Measurements from ENCODE around the gene USP16.
A peak's percentile ranks its signal among the peaks of the same experiment; 100 is the strongest.

USP16 gene

DNA sequence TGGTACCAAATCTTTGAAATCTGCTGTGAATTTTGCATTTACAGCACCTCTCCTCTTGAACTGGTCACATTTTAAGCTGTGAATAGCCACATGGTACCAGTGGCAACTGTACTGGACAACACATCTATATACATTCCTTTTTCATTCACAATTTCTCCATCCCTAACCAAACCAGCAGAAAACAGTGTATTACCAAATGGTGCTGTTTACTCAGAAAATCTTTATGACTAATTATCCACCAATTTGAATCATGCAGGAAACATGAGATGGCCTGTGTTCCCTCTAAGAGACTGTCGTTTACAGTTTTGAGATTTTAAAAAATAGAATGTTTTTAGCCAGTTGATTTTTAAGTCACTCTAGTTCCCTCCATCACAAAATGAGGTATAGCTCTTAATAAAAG, 66.6 kb downstream of the USP16 start:
- Mint-ChIP-seq H3K4me1 (no peaks in the 10 kb centered on the region), H3K4me3 (no peak overlapping the region), H3K27ac (no peak overlapping the region), H3K27me3 (no peaks in the 10 kb centered on the region), H3K9me3 (no peaks in the 10 kb centered on the region)
- DNase-seq (no peak), ATAC-seq (no peak)

DNA sequence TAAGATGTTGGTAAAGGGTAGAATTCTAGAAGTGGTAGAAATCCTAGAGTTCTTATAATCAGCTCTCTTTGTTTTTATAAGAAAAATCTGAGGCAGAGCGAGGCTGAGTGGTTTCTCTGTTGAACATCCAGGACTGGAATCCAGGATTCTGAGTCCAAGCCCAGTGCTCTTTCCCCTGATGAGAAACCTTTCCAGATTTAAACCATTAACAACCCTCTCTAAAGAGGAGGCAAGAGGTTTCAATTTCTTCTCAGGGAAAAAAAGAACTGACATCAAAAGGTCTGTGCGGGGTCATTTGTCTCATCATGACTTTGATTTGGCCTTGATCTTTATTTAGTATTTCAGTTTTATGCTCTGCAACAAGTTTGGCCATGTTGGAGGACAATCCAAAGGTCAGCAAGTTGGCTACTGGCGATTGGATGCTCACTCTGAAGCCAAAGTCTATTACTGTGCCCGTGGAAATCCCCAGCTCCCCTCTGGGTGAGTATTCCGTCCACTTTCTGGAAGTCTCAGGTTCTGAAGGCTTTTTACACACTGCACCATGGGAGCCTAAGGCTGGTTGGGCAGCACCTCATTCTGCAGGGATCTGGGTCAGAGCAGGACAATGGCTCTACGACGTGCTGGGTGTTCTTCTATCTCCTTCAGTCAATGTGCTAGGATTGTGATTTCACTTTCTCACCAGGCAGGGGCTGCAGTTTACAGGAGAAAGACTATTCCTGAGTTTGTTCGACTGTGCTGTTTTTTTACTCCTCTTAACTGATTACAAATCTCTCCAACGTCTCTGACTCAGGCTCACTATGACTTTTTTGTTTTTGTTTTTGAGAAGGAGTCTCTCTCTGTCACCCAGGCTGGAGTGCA, 67.9 kb downstream of the USP16 start:
- H3K27ac Mint-ChIP-seq = peak overlapping the region in 1 of 2 donors; percentile 37
- no peaks in the 10 kb centered on the region for H3K9me3 Mint-ChIP-seq
- ATAC-seq (no peak), DNase-seq (no peak)
- no peak overlapping the region for H3K4me3 Mint-ChIP-seq
- H3K27me3 Mint-ChIP-seq = no peaks in the 10 kb centered on the region
- no peaks in the 10 kb centered on the region for H3K4me1 Mint-ChIP-seq

DNA sequence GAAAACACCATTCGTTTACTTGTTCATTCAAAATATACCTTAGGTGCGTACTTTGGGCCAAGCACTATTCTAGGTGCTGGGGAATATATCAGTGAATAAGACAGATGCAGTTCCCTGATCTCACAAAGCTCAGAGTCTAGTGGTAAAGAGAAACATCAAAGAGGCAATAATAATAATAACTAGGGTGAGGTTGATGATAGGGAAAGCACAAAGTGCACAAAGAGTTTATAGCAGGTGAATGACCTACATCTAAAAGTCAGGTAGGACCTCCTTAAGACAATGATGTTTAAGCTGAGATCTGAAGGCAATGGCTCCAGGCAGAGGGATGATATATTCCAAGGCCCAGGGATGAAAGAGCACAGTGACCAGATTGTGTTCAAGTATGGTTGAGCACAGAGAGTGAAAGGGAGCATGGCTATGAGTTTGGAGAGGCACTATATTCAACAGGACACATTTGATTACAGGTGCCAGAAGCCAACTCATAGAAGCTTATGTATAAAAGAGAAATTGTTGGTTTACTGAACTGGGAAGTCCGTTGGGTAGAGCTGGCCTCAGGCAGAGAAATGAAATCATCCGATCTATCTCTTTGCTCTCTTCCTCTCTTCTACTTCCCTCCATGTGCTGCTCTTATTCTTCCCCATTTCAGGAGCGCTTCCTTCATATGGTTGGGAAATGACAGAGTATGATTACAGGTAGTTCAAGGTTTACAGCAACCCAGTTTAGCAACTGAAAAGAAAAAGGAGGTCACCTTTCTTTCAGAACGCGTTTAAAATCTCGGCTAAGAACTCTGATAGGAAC, 71.9 kb downstream of the USP16 start:
- ATAC-seq (no peak), DNase-seq (no peak)
- Mint-ChIP-seq H3K27ac (peak overlapping the region in 1 of 2 donors; percentile 1), H3K4me1 (no peaks in the 10 kb centered on the region), H3K27me3 (no peaks in the 10 kb centered on the region), H3K4me3 (no peak overlapping the region), H3K9me3 (no peaks in the 10 kb centered on the region)

DNA sequence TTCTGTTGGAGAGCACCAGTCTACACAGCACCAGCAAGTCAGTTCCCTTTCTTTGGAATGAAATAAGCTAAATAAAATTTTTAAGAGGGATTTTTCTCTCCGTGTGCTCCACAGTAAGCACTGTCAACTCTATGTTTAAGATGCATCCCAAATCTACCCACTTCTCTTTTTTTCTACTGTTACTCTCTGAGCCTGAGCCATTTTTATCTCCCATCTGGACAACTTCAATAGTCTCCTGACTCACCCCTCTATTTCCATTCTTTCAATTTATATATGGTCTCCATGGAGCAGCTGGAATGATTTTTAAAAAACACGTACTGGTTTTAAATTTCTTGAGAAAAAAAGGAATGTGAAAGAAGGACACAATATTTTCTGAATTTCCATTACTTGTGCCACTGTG, 73.7 kb downstream of the USP16 start:
- ATAC-seq = no peak
- Mint-ChIP-seq H3K4me3 (no peak overlapping the region), H3K27ac (no peak overlapping the region), H3K27me3 (no peaks in the 10 kb centered on the region), H3K9me3 (no peaks in the 10 kb centered on the region), H3K4me1 (no peaks in the 10 kb centered on the region)
- no peak for DNase-seq

DNA sequence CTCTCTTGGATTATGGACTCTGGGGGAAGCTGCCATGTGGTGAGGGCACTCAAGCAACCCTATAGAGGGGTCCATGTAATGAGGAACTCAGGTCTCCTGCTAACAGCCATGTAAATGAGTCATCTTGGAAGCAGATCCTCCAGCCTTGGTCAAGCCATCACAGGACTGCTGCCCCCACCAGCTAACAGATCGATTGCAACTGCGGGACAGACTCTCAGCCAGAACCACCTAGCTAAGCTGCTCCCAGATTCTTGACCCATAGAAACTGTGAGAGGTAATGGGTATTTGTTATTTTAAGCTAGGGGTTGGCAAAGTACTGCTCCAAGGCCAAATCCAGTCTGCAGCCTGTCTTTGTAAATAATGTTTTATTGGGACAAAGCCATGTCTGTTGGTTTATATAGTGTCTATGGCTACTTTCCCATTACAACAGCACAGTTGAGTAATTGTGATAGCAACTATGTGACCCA, 78.4 kb downstream of the USP16 start:
- Mint-ChIP-seq H3K4me1 (no peaks in the 10 kb centered on the region), H3K27ac (no peak overlapping the region), H3K4me3 (no peak overlapping the region), H3K9me3 (no peaks in the 10 kb centered on the region), H3K27me3 (no peaks in the 10 kb centered on the region)
- DNase-seq (no peak), ATAC-seq (no peak)

All from stimulated activated naive CD8-positive, alpha-beta T cell treated with anti-CD3 and anti-CD28 coated beads, Interleukin-15, amount 100 ng/mL, for 72 hours (primary cell).